Erythroblast (primary cell): ENCODE results near the gene TAF9.

Source experiments
- DNase-seq, 2 experiments: peaks; one replicate each; lab custom pipeline; 2025; lab: John Stamatoyannopoulos, UW
- GATA1 ChIP-seq: IDR thresholded peaks from 2 replicates; pipeline ENCODE4 v1.6.1; 2011; ENCODE audit warnings: low read depth, mild to moderate bottlenecking, control low read depth, low read length, moderate library complexity
- POLR2A ChIP-seq: IDR thresholded peaks from 2 replicates; pipeline ENCODE4 v1.6.1; 2011; ENCODE audit warnings: mild to moderate bottlenecking, low read length

Gene TAF9

DNA sequence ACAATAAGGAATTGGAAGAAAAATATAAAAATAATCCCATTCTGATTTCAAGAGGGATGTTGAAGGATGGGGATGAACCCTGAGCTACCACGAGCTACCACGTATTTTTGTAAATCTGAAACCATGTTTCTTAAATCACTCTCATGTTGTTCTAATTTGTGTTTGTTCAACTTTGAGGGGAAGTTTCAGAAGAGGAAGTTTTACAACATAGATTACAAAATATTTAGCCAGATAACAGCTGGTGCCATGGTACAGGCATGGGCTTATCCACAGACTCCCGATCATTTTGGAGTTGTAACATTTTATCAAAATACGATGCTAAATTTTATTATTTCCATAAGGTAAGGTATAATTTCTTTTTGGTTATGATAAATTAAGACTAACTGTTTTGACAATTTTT is 51.9 kb downstream of the TAF9 start:
- TF ChIP-seq GATA1 (no peak), POLR2A (no peak)

GRCh38 chr5:69315972-69316371 is 53.3 kb downstream of the TAF9 start:
- TF ChIP-seq GATA1 (no peak), POLR2A (no peak)
- DNase-seq = no peak

More for the DNA sequence above, 51.9 kb downstream of the TAF9 start:
- DNase-seq = no peak
